ENCODE measurements around the gene HNRNPM. TPM values are rescaled to one million over a fixed set of nuclear protein-coding genes. Genes with fewer than 3 reads are reported as not detected.
A peak's percentile ranks its signal among the peaks of the same experiment; 100 is the strongest.
"Not testable (repeated sequence)": the region's sequence is repeated elsewhere in the genome, so short reads cannot be mapped to it uniquely, and the experiment has no call there.

HNRNPM gene
- total and polyA plus RNA-seq, 2 experiments from 2014 or later: 69.3 to 159 TPM

DNA sequence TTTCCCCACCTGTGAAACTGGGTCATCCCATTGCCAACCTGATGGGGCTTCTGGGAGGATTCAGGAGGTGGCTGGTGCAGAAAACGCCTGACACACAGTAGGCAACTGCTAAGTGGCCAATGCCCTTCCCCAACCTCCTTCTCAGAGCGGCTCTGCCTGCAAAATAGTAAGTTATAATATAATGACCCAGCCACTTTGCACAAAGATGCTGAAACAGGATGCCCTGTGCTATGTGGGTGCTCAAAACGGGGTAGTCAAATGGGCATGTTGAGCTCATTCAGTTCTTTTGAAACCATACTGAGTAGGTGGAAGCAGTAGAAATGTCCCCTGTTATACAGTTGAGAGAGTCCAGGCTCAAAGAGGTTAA, 31.2 kb upstream of the HNRNPM start:
- H3K4me3 ChIP-seq: peak overlapping the region; percentile 18
- H3K79me2 ChIP-seq: no peaks in the 10 kb centered on the region
- H3K27me3 ChIP-seq: no peaks in the 10 kb centered on the region
- H4K20me1 ChIP-seq (ENCODE audit: insufficient read depth, poor library complexity, severe bottlenecking): no peaks in the 10 kb centered on the region
- 36% methylated on average over 3 of the region's 3 CpGs for WGBS (ENCODE audit: low lambda C conversion rate, missing lambda C conversion rate)
- DNase-seq (ENCODE audit: low spot score): no peak
- no peaks in the 10 kb centered on the region for H3K36me3 ChIP-seq (replicated peaks; ENCODE audit: insufficient read depth, low read depth)
- no peak overlapping the region for H3K27ac ChIP-seq
- H3K9me3 ChIP-seq (ENCODE audit: low read depth): no peaks in the 10 kb centered on the region
- no peaks in the 10 kb centered on the region for H3K9me2 ChIP-seq (replicated peaks; ENCODE audit: insufficient read depth)
- TF ChIP-seq EZH2 (IDR thresholded peaks at IDR 0.05; ENCODE audit: borderline replicate concordance): no peak
- no peak for TF ChIP-seq CTCF (IDR thresholded peaks at IDR 0.05; ENCODE audit: poor library complexity)
- TF ChIP-seq EZH2phosphoT487 (IDR thresholded peaks at IDR 0.05; ENCODE audit: low read depth, severe bottlenecking, unreplicated experiment): no peak
- H2AFZ ChIP-seq: peak overlapping the region; percentile 35
- peaks cover 3% of the 10 kb centered on the region for H3K4me1 ChIP-seq (ENCODE audit: insufficient read depth)
- peak overlapping the region; percentile 82 for H3K4me2 ChIP-seq

DNA sequence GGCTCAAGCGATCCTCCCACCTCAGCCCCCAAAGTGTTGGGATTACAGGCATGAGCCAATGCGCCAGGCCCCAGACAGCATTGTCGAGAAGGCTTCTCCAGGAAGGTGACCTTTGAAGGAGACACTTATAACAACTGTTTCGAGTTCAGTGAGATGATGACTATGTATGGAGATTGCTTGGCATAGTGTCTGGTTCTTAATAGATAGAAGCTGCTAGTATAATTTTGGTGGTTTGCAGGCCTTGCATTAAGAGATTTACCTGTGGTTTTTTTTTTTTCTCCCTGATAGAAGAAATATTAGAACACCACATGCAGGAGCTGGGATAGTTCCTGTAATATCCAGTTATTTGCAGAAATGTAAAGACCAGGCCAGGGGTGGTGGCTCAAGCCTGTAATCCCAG, 28.0 kb upstream of the HNRNPM start:
- WGBS (ENCODE audit: low lambda C conversion rate, missing lambda C conversion rate): 91% methylated on average over 4 of the region's 4 CpGs
- Histone ChIP-seq H3K9me3 (ENCODE audit: low read depth) (no peaks in the 10 kb centered on the region), H3K9me2 (replicated peaks; ENCODE audit: insufficient read depth) (no peaks in the 10 kb centered on the region), H3K27me3 (no peaks in the 10 kb centered on the region), H3K4me2 (no peak overlapping the region), H3K27ac (no peak overlapping the region), H2AFZ (no peak overlapping the region), H3K4me1 (ENCODE audit: insufficient read depth) (peaks cover 3% of the 10 kb centered on the region), H3K4me3 (no peak overlapping the region), H3K79me2 (no peaks in the 10 kb centered on the region), H4K20me1 (ENCODE audit: insufficient read depth, poor library complexity, severe bottlenecking) (no peaks in the 10 kb centered on the region), H3K36me3 (replicated peaks; ENCODE audit: insufficient read depth, low read depth) (no peaks in the 10 kb centered on the region)
- no peak for DNase-seq (ENCODE audit: low spot score)
- TF ChIP-seq CTCF (IDR thresholded peaks at IDR 0.05; ENCODE audit: poor library complexity) (no peak), EZH2phosphoT487 (IDR thresholded peaks at IDR 0.05; ENCODE audit: low read depth, severe bottlenecking, unreplicated experiment) (no peak), EZH2 (IDR thresholded peaks at IDR 0.05; ENCODE audit: borderline replicate concordance) (no peak)

GRCh38 chr19:8421484-8422461, 23.0 kb upstream of the HNRNPM start:
- no peak overlapping the region for H3K4me2 ChIP-seq
- no peaks in the 10 kb centered on the region for H4K20me1 ChIP-seq (ENCODE audit: insufficient read depth, poor library complexity, severe bottlenecking)
- H3K79me2 ChIP-seq: no peaks in the 10 kb centered on the region
- no peak overlapping the region for H3K4me3 ChIP-seq
- H3K4me1 ChIP-seq (ENCODE audit: insufficient read depth): peaks cover 11% of the 10 kb centered on the region
- no peaks in the 10 kb centered on the region for H3K36me3 ChIP-seq (replicated peaks; ENCODE audit: insufficient read depth, low read depth)
- H3K27ac ChIP-seq: peak overlapping the region; percentile 48
- H3K27me3 ChIP-seq: no peaks in the 10 kb centered on the region
- peak; percentile 23 for DNase-seq (ENCODE audit: low spot score)
- WGBS (ENCODE audit: low lambda C conversion rate, missing lambda C conversion rate): 81% methylated on average over 28 of the region's 28 CpGs
- no peak for TF ChIP-seq EZH2 (IDR thresholded peaks at IDR 0.05; ENCODE audit: borderline replicate concordance)
- no peaks in the 10 kb centered on the region for H3K9me2 ChIP-seq (replicated peaks; ENCODE audit: insufficient read depth)
- H3K9me3 ChIP-seq (ENCODE audit: low read depth): no peaks in the 10 kb centered on the region
- no peak overlapping the region for H2AFZ ChIP-seq

GRCh38 chr19:8423817-8424223, 21.0 kb upstream of the HNRNPM start:
- Histone ChIP-seq H3K9me3 (ENCODE audit: low read depth) (no peaks in the 10 kb centered on the region), H3K4me1 (ENCODE audit: insufficient read depth) (peaks cover 7% of the 10 kb centered on the region), H2AFZ (peak overlapping the region; percentile 4), H4K20me1 (ENCODE audit: insufficient read depth, poor library complexity, severe bottlenecking) (no peaks in the 10 kb centered on the region), H3K4me2 (peak overlapping the region; percentile 65), H3K27ac (peak overlapping the region; percentile 89), H3K9me2 (replicated peaks; ENCODE audit: insufficient read depth) (no peaks in the 10 kb centered on the region), H3K79me2 (no peaks in the 10 kb centered on the region), H3K36me3 (replicated peaks; ENCODE audit: insufficient read depth, low read depth) (no peaks in the 10 kb centered on the region), H3K27me3 (no peaks in the 10 kb centered on the region), H3K4me3 (no peak overlapping the region)
- DNase-seq (ENCODE audit: low spot score): peak; percentile 96
- WGBS (ENCODE audit: low lambda C conversion rate, missing lambda C conversion rate): 31% methylated on average over 9 of the region's 9 CpGs
- TF ChIP-seq EZH2 (IDR thresholded peaks at IDR 0.05; ENCODE audit: borderline replicate concordance) (no peak), EZH2phosphoT487 (IDR thresholded peaks at IDR 0.05; ENCODE audit: low read depth, severe bottlenecking, unreplicated experiment) (no peak), CTCF (IDR thresholded peaks at IDR 0.05; ENCODE audit: poor library complexity) (no peak)

DNA sequence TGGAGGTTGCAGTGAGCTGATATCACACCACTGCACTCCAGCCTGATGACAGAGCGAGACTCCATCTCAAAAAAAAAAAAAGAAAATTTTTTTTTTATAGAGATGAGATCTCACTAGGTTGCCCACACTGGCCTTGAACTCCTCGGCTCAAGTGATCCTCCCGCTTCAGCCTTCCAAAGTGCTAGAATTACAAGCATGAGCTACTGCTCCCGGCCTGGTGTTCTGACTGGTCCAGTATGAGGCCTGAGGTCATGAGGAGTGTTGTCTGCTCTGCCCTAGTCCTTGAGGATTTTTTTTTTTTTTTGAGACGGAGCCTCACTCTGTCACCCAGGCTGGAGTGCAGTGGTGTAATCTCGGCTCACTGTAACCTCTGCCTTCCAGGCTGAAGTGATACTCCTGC, 19.4 kb upstream of the HNRNPM start:
- not testable (repeated sequence) for H3K4me1 ChIP-seq (ENCODE audit: insufficient read depth); H3K4me2 ChIP-seq; H3K79me2 ChIP-seq; H3K9me3 ChIP-seq (ENCODE audit: low read depth); H3K27ac ChIP-seq; H3K4me3 ChIP-seq; H4K20me1 ChIP-seq (ENCODE audit: insufficient read depth, poor library complexity, severe bottlenecking); H3K27me3 ChIP-seq; H3K36me3 ChIP-seq (replicated peaks; ENCODE audit: insufficient read depth, low read depth); H3K9me2 ChIP-seq (replicated peaks; ENCODE audit: insufficient read depth); DNase-seq (ENCODE audit: low spot score); H2AFZ ChIP-seq
- WGBS (ENCODE audit: low lambda C conversion rate, missing lambda C conversion rate): 92% methylated on average over 6 of the region's 6 CpGs

Data from hepatocyte (in vitro differentiated cells).